Suprapubic skin (tissue), 4 donors: ENCODE measurements around the gene OR52I2.

Experiments
- CTCF ChIP-seq, 2 donors: fragments of 200-600 bp in 1 of 2; fragments of 450-650 bp in 1 of 2; sonication (generic) in 1 of 2; IDR thresholded peaks; one replicate each; pipeline ENCODE4 v1.5.1; 2016 to 2019; ENCODE audit warnings: antibody characterized with exemption in 2 of 2, mild to moderate bottlenecking in 1 of 2, moderate library complexity in 1 of 2
- EP300 ChIP-seq: sonication (generic); formaldehyde crosslinking; IDR thresholded peaks from one replicate; pipeline ENCODE4 v1.6.1; 2017; ENCODE audit warnings: antibody characterized with exemption
- POLR2A ChIP-seq, 2 donors: fragments of 450-650 bp; IDR thresholded peaks; one replicate each; pipeline ENCODE4 v1.6.1; 2017; ENCODE audit warnings: antibody characterized with exemption in 2 of 2, mild to moderate bottlenecking in 2 of 2, moderate library complexity in 2 of 2
- POLR2AphosphoS5 ChIP-seq, 3 donors: sonication (generic); formaldehyde crosslinking; IDR thresholded peaks; one replicate each; pipeline ENCODE4 v1.6.1; 2017; ENCODE audit warnings: antibody characterized with exemption in 3 of 3

- no peak for TF ChIP-seq CTCF (IDR thresholded peaks at IDR 0.05)
- no peak for TF ChIP-seq POLR2A (IDR thresholded peaks at IDR 0.05)
- no peak for TF ChIP-seq POLR2AphosphoS5 (IDR thresholded peaks at IDR 0.05)
- no peak for TF ChIP-seq EP300
Observed at GRCh38 chr11:4559527-4560440, 21.8 kb upstream of the OR52I2 start.
